ENCODE results near the gene MCCD1. TPM values are rescaled to one million over a fixed set of nuclear protein-coding genes. Genes with fewer than 3 reads are reported as not detected.

Gene MCCD1
- total and polyA plus RNA-seq, 2 of the 13 experiments (the other 11 are each of a cell fraction or from before 2014, with no cell fraction given), result 0.15 TPM; not detected in 1

DNA sequence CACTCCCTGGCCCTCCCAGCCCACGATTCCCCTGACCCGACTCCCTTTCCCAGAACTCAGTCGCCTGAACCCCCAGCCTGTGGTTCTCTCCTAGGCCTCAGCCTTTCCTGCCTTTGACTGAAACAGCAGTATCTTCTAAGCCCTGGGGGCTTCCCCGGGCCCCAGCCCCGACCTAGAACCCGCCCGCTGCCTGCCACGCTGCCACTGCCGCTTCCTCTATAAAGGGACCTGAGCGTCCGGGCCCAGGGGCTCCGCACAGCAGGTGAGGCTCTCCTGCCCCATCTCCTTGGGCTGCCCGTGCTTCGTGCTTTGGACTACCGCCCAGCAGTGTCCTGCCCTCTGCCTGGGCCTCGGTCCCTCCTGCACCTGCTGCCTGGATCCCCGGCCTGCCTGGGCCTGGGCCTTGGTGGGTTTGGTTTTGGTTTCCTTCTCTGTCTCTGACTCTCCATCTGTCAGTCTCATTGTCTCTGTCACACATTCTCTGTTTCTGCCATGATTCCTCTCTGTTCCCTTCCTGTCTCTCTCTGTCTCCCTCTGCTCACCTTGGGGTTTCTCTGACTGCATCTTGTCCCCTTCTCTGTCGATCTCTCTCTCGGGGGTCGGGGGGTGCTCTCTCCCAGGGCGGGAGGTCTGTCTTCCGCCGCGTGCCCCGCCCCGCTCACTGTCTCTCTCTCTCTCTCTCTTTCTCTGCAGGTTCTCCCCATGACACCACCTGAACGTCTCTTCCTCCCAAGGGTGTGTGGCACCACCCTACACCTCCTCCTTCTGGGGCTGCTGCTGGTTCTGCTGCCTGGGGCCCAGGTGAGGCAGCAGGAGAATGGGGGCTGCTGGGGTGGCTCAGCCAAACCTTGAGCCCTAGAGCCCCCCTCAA, 43.5 kb downstream of the MCCD1 start, which contains the start of gene LTA (continued):
- TF ChIP-seq ZNF367 (CRISPR knock-in tag; IDR thresholded peaks at IDR 0.05; ENCODE audit: borderline replicate concordance), result no peak
- no peak for TF ChIP-seq PAWR (CRISPR knock-in tag; IDR thresholded peaks at IDR 0.05; ENCODE audit: borderline replicate concordance)
- TF ChIP-seq KLF15 (CRISPR knock-in tag; IDR thresholded peaks at IDR 0.05; ENCODE audit: borderline replicate concordance), result 0 out of 2 replicates have a peak, but pooled peaks have one; percentile 37
- TF ChIP-seq ZNF12 (CRISPR knock-in tag; IDR thresholded peaks at IDR 0.05), result no peak
- TF ChIP-seq NBN (conservative IDR thresholded peaks at IDR 0.05), result no peak
- no peak for TF ChIP-seq ZFP37 (CRISPR knock-in tag; IDR thresholded peaks at IDR 0.05; ENCODE audit: borderline replicate concordance)
- TF ChIP-seq ZNF20 (CRISPR knock-in tag; IDR thresholded peaks at IDR 0.05), result no peak
- TF ChIP-seq, protein P1, sequence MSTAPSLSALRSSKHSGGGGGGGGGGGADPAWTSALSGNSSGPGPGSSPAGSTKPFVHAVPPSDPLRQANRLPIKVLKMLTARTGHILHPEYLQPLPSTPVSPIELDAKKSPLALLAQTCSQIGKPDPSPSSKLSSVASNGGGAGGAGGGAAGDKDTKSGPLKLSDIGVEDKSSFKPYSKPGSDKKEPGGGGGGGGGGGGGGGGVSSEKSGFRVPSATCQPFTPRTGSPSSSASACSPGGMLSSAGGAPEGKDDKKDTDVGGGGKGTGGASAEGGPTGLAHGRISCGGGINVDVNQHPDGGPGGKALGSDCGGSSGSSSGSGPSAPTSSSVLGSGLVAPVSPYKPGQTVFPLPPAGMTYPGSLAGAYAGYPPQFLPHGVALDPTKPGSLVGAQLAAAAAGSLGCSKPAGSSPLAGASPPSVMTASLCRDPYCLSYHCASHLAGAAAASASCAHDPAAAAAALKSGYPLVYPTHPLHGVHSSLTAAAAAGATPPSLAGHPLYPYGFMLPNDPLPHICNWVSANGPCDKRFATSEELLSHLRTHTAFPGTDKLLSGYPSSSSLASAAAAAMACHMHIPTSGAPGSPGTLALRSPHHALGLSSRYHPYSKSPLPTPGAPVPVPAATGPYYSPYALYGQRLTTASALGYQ (CRISPR knock-in tag; IDR thresholded peaks at IDR 0.05), result no peak
- TF ChIP-seq MIER3 (CRISPR knock-in tag; IDR thresholded peaks at IDR 0.05; ENCODE audit: borderline replicate concordance), result no peak
- no peak for TF ChIP-seq ZNF33B (CRISPR knock-in tag; IDR thresholded peaks at IDR 0.05)
- TF ChIP-seq, protein P2, sequence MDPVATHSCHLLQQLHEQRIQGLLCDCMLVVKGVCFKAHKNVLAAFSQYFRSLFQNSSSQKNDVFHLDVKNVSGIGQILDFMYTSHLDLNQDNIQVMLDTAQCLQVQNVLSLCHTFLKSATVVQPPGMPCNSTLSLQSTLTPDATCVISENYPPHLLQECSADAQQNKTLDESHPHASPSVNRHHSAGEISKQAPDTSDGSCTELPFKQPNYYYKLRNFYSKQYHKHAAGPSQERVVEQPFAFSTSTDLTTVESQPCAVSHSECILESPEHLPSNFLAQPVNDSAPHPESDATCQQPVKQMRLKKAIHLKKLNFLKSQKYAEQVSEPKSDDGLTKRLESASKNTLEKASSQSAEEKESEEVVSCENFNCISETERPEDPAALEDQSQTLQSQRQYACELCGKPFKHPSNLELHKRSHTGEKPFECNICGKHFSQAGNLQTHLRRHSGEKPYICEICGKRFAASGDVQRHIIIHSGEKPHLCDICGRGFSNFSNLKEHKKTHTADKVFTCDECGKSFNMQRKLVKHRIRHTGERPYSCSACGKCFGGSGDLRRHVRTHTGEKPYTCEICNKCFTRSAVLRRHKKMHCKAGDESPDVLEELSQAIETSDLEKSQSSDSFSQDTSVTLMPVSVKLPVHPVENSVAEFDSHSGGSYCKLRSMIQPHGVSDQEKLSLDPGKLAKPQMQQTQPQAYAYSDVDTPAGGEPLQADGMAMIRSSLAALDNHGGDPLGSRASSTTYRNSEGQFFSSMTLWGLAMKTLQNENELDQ (CRISPR knock-in tag; IDR thresholded peaks at IDR 0.05; ENCODE audit: borderline replicate concordance), result no peak
- no peak for TF ChIP-seq THAP11 (CRISPR knock-in tag; IDR thresholded peaks at IDR 0.05)
- TF ChIP-seq ZNF713 (CRISPR knock-in tag; IDR thresholded peaks at IDR 0.05), result no peak
- no peak for TF ChIP-seq ZBTB38 (CRISPR knock-in tag; IDR thresholded peaks at IDR 0.05)
- TF ChIP-seq SMAD9 (CRISPR knock-in tag; IDR thresholded peaks at IDR 0.05), result no peak
- no peak for TF ChIP-seq SIX1 (CRISPR knock-in tag; IDR thresholded peaks at IDR 0.05; ENCODE audit: borderline replicate concordance)
- TF ChIP-seq ZNF496 (CRISPR knock-in tag; IDR thresholded peaks at IDR 0.05; ENCODE audit: insufficient replicate concordance), result no peak
- TF ChIP-seq ZFY (CRISPR knock-in tag; IDR thresholded peaks at IDR 0.05), result no peak
- TF ChIP-seq, protein P3, sequence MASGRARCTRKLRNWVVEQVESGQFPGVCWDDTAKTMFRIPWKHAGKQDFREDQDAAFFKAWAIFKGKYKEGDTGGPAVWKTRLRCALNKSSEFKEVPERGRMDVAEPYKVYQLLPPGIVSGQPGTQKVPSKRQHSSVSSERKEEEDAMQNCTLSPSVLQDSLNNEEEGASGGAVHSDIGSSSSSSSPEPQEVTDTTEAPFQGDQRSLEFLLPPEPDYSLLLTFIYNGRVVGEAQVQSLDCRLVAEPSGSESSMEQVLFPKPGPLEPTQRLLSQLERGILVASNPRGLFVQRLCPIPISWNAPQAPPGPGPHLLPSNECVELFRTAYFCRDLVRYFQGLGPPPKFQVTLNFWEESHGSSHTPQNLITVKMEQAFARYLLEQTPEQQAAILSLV (CRISPR knock-in tag; IDR thresholded peaks at IDR 0.05; ENCODE audit: borderline replicate concordance), result no peak
- TF ChIP-seq NCOA1 (CRISPR knock-in tag; IDR thresholded peaks at IDR 0.05), result no peak
- TF ChIP-seq JUND (CRISPR knock-in tag; IDR thresholded peaks at IDR 0.05), result no peak
- TF ChIP-seq GABPA (IDR thresholded peaks at IDR 0.05; ENCODE audit: low read depth, low read length), result no peak
- TF ChIP-seq GABPA (CRISPR knock-in tag; IDR thresholded peaks at IDR 0.05; ENCODE audit: low read depth), result no peak
- TF ChIP-seq ISL2 (CRISPR knock-in tag; IDR thresholded peaks at IDR 0.05), result no peak
- no peak for TF ChIP-seq ZSCAN9 (CRISPR knock-in tag; IDR thresholded peaks at IDR 0.05; ENCODE audit: borderline replicate concordance)
- TF ChIP-seq NFYC (CRISPR knock-in tag; IDR thresholded peaks at IDR 0.05), result no peak
- TF ChIP-seq, protein P4, sequence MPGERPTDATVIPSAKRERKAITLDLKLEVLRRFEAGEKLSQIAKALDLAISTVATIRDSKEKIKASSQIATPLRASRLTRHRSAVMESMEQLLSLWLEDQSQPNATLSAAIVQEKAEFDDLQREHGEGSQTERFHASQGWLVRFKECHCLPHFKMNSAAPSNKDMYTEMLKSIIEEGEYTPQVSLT (CRISPR knock-in tag; IDR thresholded peaks at IDR 0.05; ENCODE audit: borderline replicate concordance, low read depth), result no peak

Measured in HepG2 (cell line).